GM23248 (cell line): Measurements from ENCODE around the gene IP6K3. TPM values are rescaled to one million over a fixed set of nuclear protein-coding genes. Genes with fewer than 3 reads are reported as not detected.

ENCODE experiments used
- DNase-seq: peaks from one replicate; pipeline ENCODE4 v3.0.0-alpha.2; 2015
- H2AFZ ChIP-seq: fragments of 200-600 bp; sonication (generic); 2 replicates; pipeline ENCODE4 v1.6.1; 2016; ENCODE audit warnings: antibody characterized with exemption
- H3F3A ChIP-seq: fragments of 200-600 bp; sonication (generic); 2 replicates; pipeline ENCODE4 v1.6.1; 2016; ENCODE audit warnings: mild to moderate bottlenecking, antibody characterized with exemption, mixed run types; ENCODE audit not compliant: insufficient read depth
- H3K27ac ChIP-seq: fragments of 200-600 bp; sonication (generic); 2 replicates; pipeline ENCODE4 v1.5.1; 2016; ENCODE audit warnings: mild to moderate bottlenecking
- H3K27me3 ChIP-seq: fragments of 200-600 bp; sonication (generic); replicated peaks from 2 replicates; pipeline ENCODE4 v1.6.1; 2016; ENCODE audit warnings: mild to moderate bottlenecking; ENCODE audit not compliant: insufficient read depth
- H3K36me3 ChIP-seq: fragments of 200-600 bp; sonication (generic); 2 replicates; pipeline ENCODE4 v1.6.1; 2016; ENCODE audit warnings: low read depth, mild to moderate bottlenecking
- H3K4me1 ChIP-seq: fragments of 200-600 bp; sonication (generic); 2 replicates; pipeline ENCODE4 v1.6.1; 2016; ENCODE audit warnings: mild to moderate bottlenecking; ENCODE audit not compliant: insufficient read depth
- H3K4me2 ChIP-seq: fragments of 200-600 bp; sonication (generic); one replicate; pipeline ENCODE4 v1.6.1; 2016; ENCODE audit warnings: mild to moderate bottlenecking; ENCODE audit not compliant: unreplicated experiment
- H3K4me3 ChIP-seq: fragments of 200-600 bp; sonication (generic); 2 replicates; pipeline ENCODE4 v1.5.1; 2016; ENCODE audit warnings: mild to moderate bottlenecking
- H3K79me2 ChIP-seq: fragments of 200-600 bp; sonication (generic); 2 replicates; pipeline ENCODE4 v1.6.1; 2016; ENCODE audit warnings: mild to moderate bottlenecking; ENCODE audit not compliant: insufficient read depth
- H3K9ac ChIP-seq: fragments of 200-600 bp; sonication (generic); 2 replicates; pipeline ENCODE4 v1.6.1; 2016; ENCODE audit warnings: mild to moderate bottlenecking
- H3K9me2 ChIP-seq: fragments of 200-600 bp; sonication (generic); 2 replicates; pipeline ENCODE4 v1.6.1; 2016; ENCODE audit warnings: mixed run types, mild to moderate bottlenecking, moderate library complexity; ENCODE audit not compliant: insufficient read depth
- H3K9me3 ChIP-seq: fragments of 200-600 bp; sonication (generic); one replicate; pipeline ENCODE4 v1.6.1; 2017; ENCODE audit warnings: low read depth
- H4K20me1 ChIP-seq: fragments of 200-600 bp; sonication (generic); 2 replicates; pipeline ENCODE4 v1.6.0; 2016; ENCODE audit not compliant: insufficient read depth
- EZH2 ChIP-seq: fragments of 200-600 bp; sonication (generic); IDR thresholded peaks from 2 replicates; pipeline ENCODE4 v1.6.1; 2018; ENCODE audit warnings: antibody characterized with exemption, mild to moderate bottlenecking; ENCODE audit not compliant: insufficient read depth, poor library complexity, severe bottlenecking
- EZH2phosphoT487 ChIP-seq: fragments of 200-600 bp; sonication (generic); IDR thresholded peaks from 2 replicates; pipeline ENCODE4 v1.6.1; 2018; ENCODE audit warnings: antibody characterized with exemption, moderate library complexity, mild to moderate bottlenecking, low read depth; ENCODE audit not compliant: insufficient read depth
- WGBS, 2 experiments: methylation state at CpG; one replicate each; pipeline ENCODE4 v1.1.6; 2015 to 2017; ENCODE audit warnings: low lambda C conversion rate in 2 of 2, low coverage in 1 of 2; ENCODE audit errors: missing lambda C conversion rate in 2 of 2; 5-methylcytosine and 5-hydroxymethylcytosine counted together
- in situ Hi-C: fragments of 300-500 bp; cut with MboI; formaldehyde crosslinking; loops from 2 replicates; pipeline ENCODE4 v1.15.0; 2020
- polyA plus RNA-seq: library from polyadenylated mRNA; unstranded; fragments of >200 nt; fragmentation: Nextera tagmentation; extraction: Ambion mirVana; gene quantifications from 2 replicates; pipeline ENCODE4 v1.2.1, GENCODE V29; 2016
- total RNA-seq: library from RNA; depleted of rRNA; stranded (reverse); fragments of >200 nt; shearing (Covaris generic); gene quantifications from 2 replicates; pipeline ENCODE4 v1.2.3, GENCODE V29; 2014

Gene IP6K3
- total and polyA plus RNA-seq, 2 experiments from 2014 or later, result not detected

DNA sequence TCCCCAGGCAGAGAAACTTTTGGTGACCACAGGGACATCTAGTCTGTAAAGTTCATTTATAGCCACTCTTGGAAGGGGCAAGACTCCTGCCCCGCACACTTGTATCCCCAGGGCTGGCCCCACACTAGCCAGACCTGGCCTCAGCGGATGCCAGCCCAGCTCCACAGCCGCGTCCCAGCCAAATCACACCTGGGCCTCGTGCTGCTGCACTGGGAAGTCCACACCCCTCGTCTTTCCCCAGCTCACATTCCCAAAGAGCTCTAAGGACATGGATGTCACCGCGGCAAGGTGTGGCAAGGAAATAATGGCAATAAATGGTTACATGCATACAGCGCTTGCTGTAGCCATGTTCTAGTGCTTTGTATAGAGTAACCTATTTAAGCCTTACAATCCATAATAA is 8.6 kb downstream of the IP6K3 start:
- WGBS, 2 experiments, result 82 to 84% methylated on average over 9 of the region's 9 CpGs
- Histone ChIP-seq H3K4me2 (no peak overlapping the region), H3K27me3 (0 out of 2 replicates have a peak, but pooled peaks cover 2% of the 10 kb centered on the region), H3K9me2 (no peaks in the 10 kb centered on the region), H3K27ac (no peak overlapping the region), H3K36me3 (no peaks in the 10 kb centered on the region), H3K79me2 (no peaks in the 10 kb centered on the region), H4K20me1 (no peaks in the 10 kb centered on the region), H3K9me3 (no peaks in the 10 kb centered on the region), H2AFZ (no peak overlapping the region), H3K4me3 (no peak overlapping the region), H3K9ac (no peak overlapping the region), H3K4me1 (no peaks in the 10 kb centered on the region), H3F3A (no peaks in the 10 kb centered on the region)
- no peak for DNase-seq
- in situ Hi-C loops, result no loop called here
- TF ChIP-seq EZH2phosphoT487 (no peak), EZH2 (no peak)

DNA sequence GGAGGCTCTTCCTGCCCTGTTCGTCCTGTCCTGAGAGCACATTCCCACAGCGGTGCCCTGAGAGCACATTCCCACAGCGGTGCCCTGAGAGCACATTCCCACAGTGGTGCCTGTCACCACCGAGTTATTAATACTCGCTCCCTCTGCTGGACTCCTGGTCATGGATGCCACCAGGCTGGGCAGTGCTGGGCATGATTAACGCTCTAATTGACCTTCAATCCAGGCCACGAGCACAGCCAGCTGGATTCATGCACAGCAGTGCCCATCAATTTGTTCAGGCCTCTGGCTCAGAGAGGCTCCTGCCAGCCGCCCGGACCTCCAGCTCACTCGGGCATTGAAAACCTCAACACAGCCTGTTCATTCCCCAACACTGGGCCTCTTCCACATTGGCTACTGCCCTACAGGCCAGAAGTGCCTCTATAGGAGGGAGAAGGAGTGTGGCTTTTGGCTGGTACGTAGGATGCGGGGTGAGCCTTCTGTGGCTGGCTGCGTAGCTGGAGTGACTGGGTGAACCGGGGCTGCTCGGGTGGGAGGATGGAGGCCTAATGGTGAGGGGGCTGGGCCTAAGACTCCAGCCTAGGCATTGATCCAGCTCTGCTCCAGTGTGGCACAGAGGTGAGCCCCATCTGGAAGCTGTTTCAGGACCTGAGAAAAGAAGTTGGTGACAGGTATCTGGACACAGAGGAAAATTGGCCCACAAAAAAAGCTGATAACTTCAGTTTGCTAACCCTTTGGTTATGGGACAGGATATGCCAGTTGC is 9.3 kb downstream of the IP6K3 start:
- in situ Hi-C loops, result no loop called here
- H4K20me1 ChIP-seq, result no peaks in the 10 kb centered on the region
- no peaks in the 10 kb centered on the region for H3K27me3 ChIP-seq
- H3K9me3 ChIP-seq, result no peaks in the 10 kb centered on the region
- no peak overlapping the region for H3K4me2 ChIP-seq
- no peak for TF ChIP-seq EZH2
- TF ChIP-seq EZH2phosphoT487, result no peak
- H3K36me3 ChIP-seq, result no peaks in the 10 kb centered on the region
- H3F3A ChIP-seq, result no peaks in the 10 kb centered on the region
- H3K4me3 ChIP-seq, result no peak overlapping the region
- H2AFZ ChIP-seq, result no peak overlapping the region
- H3K27ac ChIP-seq, result no peak overlapping the region
- no peak for DNase-seq
- H3K9me2 ChIP-seq, result no peaks in the 10 kb centered on the region
- WGBS, 2 experiments, result 88 to 92% methylated on average over 15 of the region's 15 CpGs
- no peaks in the 10 kb centered on the region for H3K79me2 ChIP-seq
- H3K9ac ChIP-seq, result no peak overlapping the region
- H3K4me1 ChIP-seq, result no peaks in the 10 kb centered on the region

DNA sequence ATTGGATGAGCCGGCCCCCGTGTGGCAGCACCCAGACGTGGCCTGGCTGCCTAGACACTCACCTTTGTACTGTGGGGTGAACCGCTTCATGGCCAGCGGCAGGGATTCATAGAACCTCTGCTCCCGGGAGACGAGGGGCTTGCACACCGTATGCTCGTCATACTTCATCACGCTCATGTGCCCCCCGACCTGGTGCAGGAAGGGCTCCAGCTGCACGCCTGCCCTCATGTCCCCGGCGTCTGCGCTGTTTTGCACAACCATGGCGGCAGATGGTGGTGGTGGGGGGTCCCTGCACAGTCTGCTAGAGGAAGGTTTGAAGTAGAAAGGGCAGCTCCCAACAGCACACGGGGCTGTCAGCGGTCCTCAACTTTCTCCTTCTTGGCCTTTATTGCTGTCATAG is 11.5 kb downstream of the IP6K3 start:
- H3K79me2 ChIP-seq, result no peaks in the 10 kb centered on the region
- no peaks in the 10 kb centered on the region for H3K9me2 ChIP-seq
- no peak for DNase-seq
- WGBS, 2 experiments, result 75 to 78% methylated on average over 15 of the region's 18 CpGs
- no peak overlapping the region for H3K4me3 ChIP-seq
- H3K9ac ChIP-seq, result no peak overlapping the region
- H3K27ac ChIP-seq, result no peak overlapping the region
- H3K4me1 ChIP-seq, result no peaks in the 10 kb centered on the region
- H3K4me2 ChIP-seq, result no peak overlapping the region
- in situ Hi-C loops, result no loop called here
- H3K9me3 ChIP-seq, result no peaks in the 10 kb centered on the region
- no peaks in the 10 kb centered on the region for H4K20me1 ChIP-seq
- no peaks in the 10 kb centered on the region for H3K27me3 ChIP-seq
- H3F3A ChIP-seq, result no peaks in the 10 kb centered on the region
- no peak overlapping the region for H2AFZ ChIP-seq
- no peaks in the 10 kb centered on the region for H3K36me3 ChIP-seq
- TF ChIP-seq EZH2, result no peak
- TF ChIP-seq EZH2phosphoT487, result no peak

DNA sequence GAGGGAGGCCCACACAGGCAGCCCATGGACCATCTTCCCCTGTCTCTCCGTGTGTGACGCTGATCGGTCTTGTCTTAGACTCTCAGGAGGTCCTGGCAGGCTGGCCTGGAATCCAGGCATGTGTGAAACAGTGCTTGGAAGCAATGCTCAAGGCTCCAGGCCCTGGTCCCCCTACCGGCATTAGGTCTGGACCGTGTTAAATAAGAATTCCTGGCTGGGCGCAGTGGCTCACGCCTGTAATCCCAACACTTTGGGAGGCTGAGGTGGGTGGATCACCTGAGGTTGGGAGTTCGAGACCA is 13.0 kb downstream of the IP6K3 start:
- H3K36me3 ChIP-seq, result no peaks in the 10 kb centered on the region
- H3K79me2 ChIP-seq, result no peaks in the 10 kb centered on the region
- no peak overlapping the region for H2AFZ ChIP-seq
- 79 to 82% methylated on average over 8 of the region's 8 CpGs for WGBS, 2 experiments
- no peak overlapping the region for H3K27ac ChIP-seq
- no peaks in the 10 kb centered on the region for H3K27me3 ChIP-seq
- no peaks in the 10 kb centered on the region for H3F3A ChIP-seq
- no peaks in the 10 kb centered on the region for H3K9me2 ChIP-seq
- H3K4me2 ChIP-seq, result no peak overlapping the region
- H4K20me1 ChIP-seq, result no peaks in the 10 kb centered on the region
- TF ChIP-seq EZH2 (no peak), EZH2phosphoT487 (no peak)
- H3K9me3 ChIP-seq, result no peaks in the 10 kb centered on the region
- no peak overlapping the region for H3K9ac ChIP-seq
- H3K4me3 ChIP-seq, result no peak overlapping the region
- in situ Hi-C loops, result no loop called here
- H3K4me1 ChIP-seq, result no peaks in the 10 kb centered on the region
- no peak for DNase-seq
